Liver (tissue), 9 donors: ENCODE measurements around the gene CFDP1. TPM values are rescaled to one million over a fixed set of nuclear protein-coding genes. Genes with fewer than 3 reads are reported as not detected.

ENCODE experiments used
- DNase-seq: peaks from one replicate; pipeline ENCODE4 v3.0.0-alpha.2; 2017; ENCODE audit warnings: low spot score
- H3K27ac ChIP-seq, 2 donors: one replicate each; pipeline ENCODE4 v1.7.0; 2013; ENCODE audit warnings: inconsistent platforms in 2 of 2, low read length in 2 of 2, control low read depth in 1 of 2, low read depth in 1 of 2, mild to moderate bottlenecking in 1 of 2
- H3K27me3 ChIP-seq, 4 donors: one replicate each; pipeline versions ENCODE4 v1.6.1 to v1.7.0; 2013; ENCODE audit warnings: low read length in 3 of 4, inconsistent platforms in 1 of 4, mild to moderate bottlenecking in 1 of 4, moderate library complexity in 1 of 4; ENCODE audit not compliant: control insufficient read depth in 4 of 4, insufficient read depth in 4 of 4
- H3K36me3 ChIP-seq, 4 donors: one replicate each; pipeline versions ENCODE4 v1.6.1 to v1.7.0; 2013; ENCODE audit warnings: low read length in 3 of 4, mild to moderate bottlenecking in 3 of 4, low read depth in 1 of 4, moderate library complexity in 1 of 4; ENCODE audit not compliant: control insufficient read depth in 4 of 4, insufficient read depth in 3 of 4
- H3K4me1 ChIP-seq, 4 donors: one replicate each; pipeline versions ENCODE4 v1.6.1 to v1.7.0; 2013; ENCODE audit warnings: low read length in 3 of 4, mild to moderate bottlenecking in 3 of 4, moderate library complexity in 1 of 4; ENCODE audit not compliant: control insufficient read depth in 4 of 4, insufficient read depth in 4 of 4
- H3K4me3 ChIP-seq, 3 donors: one replicate each; pipeline versions ENCODE4 v1.6.1 to v1.7.0; 2013; ENCODE audit warnings: low read length in 3 of 3, control low read depth in 1 of 3, low read depth in 1 of 3, mild to moderate bottlenecking in 1 of 3
- H3K9ac ChIP-seq, 2 donors: one replicate each; pipeline ENCODE4 v1.7.0; 2013; ENCODE audit warnings: low read length in 2 of 2, mild to moderate bottlenecking in 2 of 2, moderate library complexity in 2 of 2, control low read depth in 1 of 2, low read depth in 1 of 2
- H3K9me3 ChIP-seq, 4 donors: one replicate each; pipeline versions ENCODE4 v1.6.1 to v1.7.0; 2013; ENCODE audit warnings: low read length in 3 of 4; ENCODE audit not compliant: control insufficient read depth in 4 of 4
- EGR1 ChIP-seq, 2 donors: IDR thresholded peaks; 2 replicates each; pipeline ENCODE4 v1.6.1; 2016 to 2018; ENCODE audit warnings: antibody characterized with exemption in 2 of 2, low read depth in 2 of 2
- FOXA1 ChIP-seq: IDR thresholded peaks from 2 replicates; pipeline ENCODE4 v1.6.1; 2016; ENCODE audit warnings: antibody characterized with exemption
- FOXA2 ChIP-seq: IDR thresholded peaks from 2 replicates; pipeline ENCODE4 v1.6.1; 2016; ENCODE audit warnings: antibody characterized with exemption
- GABPA ChIP-seq, 2 donors: IDR thresholded peaks in 1 of 2; conservative IDR thresholded peaks in 1 of 2; 2 replicates each; pipeline ENCODE4 v1.6.1; 2016; ENCODE audit warnings: antibody characterized with exemption in 2 of 2, mild to moderate bottlenecking in 1 of 2, moderate library complexity in 1 of 2
- HNF4A ChIP-seq, 2 donors: conservative IDR thresholded peaks; 2 replicates each; pipeline ENCODE4 v1.6.1; 2016; ENCODE audit warnings: antibody characterized with exemption in 2 of 2, mild to moderate bottlenecking in 2 of 2
- HNF4G ChIP-seq: IDR thresholded peaks from 2 replicates; pipeline ENCODE4 v1.6.1; 2016; ENCODE audit warnings: antibody characterized with exemption
- JUND ChIP-seq, 2 donors: IDR thresholded peaks; 2 replicates each; pipeline ENCODE4 v1.6.1; 2016; ENCODE audit warnings: antibody characterized with exemption in 2 of 2
- MAX ChIP-seq: IDR thresholded peaks from 2 replicates; pipeline ENCODE4 v1.6.1; 2016; ENCODE audit warnings: antibody characterized with exemption
- NR2F2 ChIP-seq: IDR thresholded peaks from 2 replicates; pipeline ENCODE4 v1.6.1; 2016; ENCODE audit warnings: antibody characterized with exemption
- RAD21 ChIP-seq, 2 donors: IDR thresholded peaks; 2 replicates each; pipeline ENCODE4 v1.6.1; 2016; ENCODE audit warnings: antibody characterized with exemption in 2 of 2, mild to moderate bottlenecking in 2 of 2
- RXRA ChIP-seq, 2 donors: IDR thresholded peaks; 2 replicates each; pipeline ENCODE4 v1.6.1; 2017 to 2018; ENCODE audit warnings: antibody characterized with exemption in 2 of 2, mild to moderate bottlenecking in 1 of 2
- SP1 ChIP-seq: IDR thresholded peaks from 2 replicates; pipeline ENCODE4 v1.6.1; 2018; ENCODE audit warnings: antibody characterized with exemption, mild to moderate bottlenecking
- TAF1 ChIP-seq: conservative IDR thresholded peaks from 2 replicates; pipeline ENCODE4 v1.6.1; 2016; ENCODE audit warnings: antibody characterized with exemption, mild to moderate bottlenecking
- YY1 ChIP-seq: IDR thresholded peaks from 2 replicates; pipeline ENCODE4 v1.6.1; 2016; ENCODE audit warnings: antibody characterized with exemption, mild to moderate bottlenecking
- WGBS: extraction: QIAGEN DNeasy Blood & Tissue Kit; methylation state at CpG from one replicate; pipeline ENCODE4 v1.1.7; 2013; 5-methylcytosine and 5-hydroxymethylcytosine counted together
- polyA plus RNA-seq, 2 donors: library from polyadenylated mRNA; stranded (reverse) in 1 of 2; unstranded in 1 of 2; fragments of 200-250 nt in 1 of 2; fragments of >200 nt in 1 of 2; fragmentation: Nextera tagmentation in 1 of 2; extraction: Ambion mirVana in 1 of 2; gene quantifications; one replicate each; pipeline versions ENCODE4 v1.2.1 to v1.2.3, GENCODE V29; 2013 to 2015
- total RNA-seq, 2 donors: library from RNA; depleted of rRNA; stranded (reverse); fragments of >200 nt; gene quantifications; one replicate each; pipeline ENCODE4 v1.2.3, GENCODE V29; 2014
- TF ChIP-seq, protein P1 (sequence below): IDR thresholded peaks from 2 replicates; pipeline ENCODE4 v1.6.1; 2016; ENCODE audit warnings: antibody characterized with exemption, mild to moderate bottlenecking
- TF ChIP-seq, protein P2 (sequence below): IDR thresholded peaks from 2 replicates; pipeline ENCODE4 v1.6.1; 2016; ENCODE audit warnings: antibody characterized with exemption
- TF ChIP-seq, protein P3 (sequence below): fragments of 150-350 bp; IDR thresholded peaks from 2 replicates; pipeline ENCODE4 v1.5.1; 2017; ENCODE audit warnings: improper control_type of control experiment, low read depth, low read length; ENCODE audit not compliant: missing input control
- TF ChIP-seq, protein P4 (sequence below): IDR thresholded peaks from 2 replicates; pipeline ENCODE4 v1.6.1; 2016; ENCODE audit warnings: antibody characterized with exemption
- donor health status: healthy.
- donor health status: healthy.
- donor health status: healthy.
- donor health status: healthy.
- donor health status: healthy.

CFDP1 gene
- total and polyA plus RNA-seq, 4 donors = 20.5 to 49.2 (median 33.9) TPM

- Histone ChIP-seq H3K4me3 (no peak overlapping the region), H3K27me3 (no peaks in the 10 kb centered on the region), H3K36me3 (peaks cover 0 to 6% (median 2%) of the 10 kb centered on the region in 4 donors), H3K27ac (peak overlapping the region in 1 of 2 donors; percentile 20), H3K9ac (no peak overlapping the region), H3K4me1 (peaks cover 3 to 12% (median 9%) of the 10 kb centered on the region in 4 donors), H3K9me3 (no peaks in the 10 kb centered on the region)
- DNase-seq = no peak
- 93% methylated on average over 2 of the region's 2 CpGs for WGBS
- TF ChIP-seq GABPA (IDR thresholded peaks at IDR 0.05 in 1 of 2, conservative IDR thresholded peaks at IDR 0.05 in 1 of 2) (no peak), TAF1 (no peak), HNF4A (conservative IDR thresholded peaks at IDR 0.05) (no peak), YY1 (no peak), RXRA (IDR thresholded peaks at IDR 0.05) (no peak), RAD21 (IDR thresholded peaks at IDR 0.05) (no peak), MAX (no peak), HNF4G (no peak), SP1 (no peak), EGR1 (IDR thresholded peaks at IDR 0.05; ENCODE audit: low read depth in 2 of 2) (no peak), FOXA1 (no peak), FOXA2 (no peak)
- TF ChIP-seq, protein P1, sequence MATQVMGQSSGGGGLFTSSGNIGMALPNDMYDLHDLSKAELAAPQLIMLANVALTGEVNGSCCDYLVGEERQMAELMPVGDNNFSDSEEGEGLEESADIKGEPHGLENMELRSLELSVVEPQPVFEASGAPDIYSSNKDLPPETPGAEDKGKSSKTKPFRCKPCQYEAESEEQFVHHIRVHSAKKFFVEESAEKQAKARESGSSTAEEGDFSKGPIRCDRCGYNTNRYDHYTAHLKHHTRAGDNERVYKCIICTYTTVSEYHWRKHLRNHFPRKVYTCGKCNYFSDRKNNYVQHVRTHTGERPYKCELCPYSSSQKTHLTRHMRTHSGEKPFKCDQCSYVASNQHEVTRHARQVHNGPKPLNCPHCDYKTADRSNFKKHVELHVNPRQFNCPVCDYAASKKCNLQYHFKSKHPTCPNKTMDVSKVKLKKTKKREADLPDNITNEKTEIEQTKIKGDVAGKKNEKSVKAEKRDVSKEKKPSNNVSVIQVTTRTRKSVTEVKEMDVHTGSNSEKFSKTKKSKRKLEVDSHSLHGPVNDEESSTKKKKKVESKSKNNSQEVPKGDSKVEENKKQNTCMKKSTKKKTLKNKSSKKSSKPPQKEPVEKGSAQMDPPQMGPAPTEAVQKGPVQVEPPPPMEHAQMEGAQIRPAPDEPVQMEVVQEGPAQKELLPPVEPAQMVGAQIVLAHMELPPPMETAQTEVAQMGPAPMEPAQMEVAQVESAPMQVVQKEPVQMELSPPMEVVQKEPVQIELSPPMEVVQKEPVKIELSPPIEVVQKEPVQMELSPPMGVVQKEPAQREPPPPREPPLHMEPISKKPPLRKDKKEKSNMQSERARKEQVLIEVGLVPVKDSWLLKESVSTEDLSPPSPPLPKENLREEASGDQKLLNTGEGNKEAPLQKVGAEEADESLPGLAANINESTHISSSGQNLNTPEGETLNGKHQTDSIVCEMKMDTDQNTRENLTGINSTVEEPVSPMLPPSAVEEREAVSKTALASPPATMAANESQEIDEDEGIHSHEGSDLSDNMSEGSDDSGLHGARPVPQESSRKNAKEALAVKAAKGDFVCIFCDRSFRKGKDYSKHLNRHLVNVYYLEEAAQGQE = no peak
- TF ChIP-seq, protein P2, sequence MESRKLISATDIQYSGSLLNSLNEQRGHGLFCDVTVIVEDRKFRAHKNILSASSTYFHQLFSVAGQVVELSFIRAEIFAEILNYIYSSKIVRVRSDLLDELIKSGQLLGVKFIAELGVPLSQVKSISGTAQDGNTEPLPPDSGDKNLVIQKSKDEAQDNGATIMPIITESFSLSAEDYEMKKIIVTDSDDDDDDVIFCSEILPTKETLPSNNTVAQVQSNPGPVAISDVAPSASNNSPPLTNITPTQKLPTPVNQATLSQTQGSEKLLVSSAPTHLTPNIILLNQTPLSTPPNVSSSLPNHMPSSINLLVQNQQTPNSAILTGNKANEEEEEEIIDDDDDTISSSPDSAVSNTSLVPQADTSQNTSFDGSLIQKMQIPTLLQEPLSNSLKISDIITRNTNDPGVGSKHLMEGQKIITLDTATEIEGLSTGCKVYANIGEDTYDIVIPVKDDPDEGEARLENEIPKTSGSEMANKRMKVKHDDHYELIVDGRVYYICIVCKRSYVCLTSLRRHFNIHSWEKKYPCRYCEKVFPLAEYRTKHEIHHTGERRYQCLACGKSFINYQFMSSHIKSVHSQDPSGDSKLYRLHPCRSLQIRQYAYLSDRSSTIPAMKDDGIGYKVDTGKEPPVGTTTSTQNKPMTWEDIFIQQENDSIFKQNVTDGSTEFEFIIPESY = no peak
Observed at GRCh38 chr16:75389096-75389690, 44.1 kb downstream of the CFDP1 start.

DNA sequence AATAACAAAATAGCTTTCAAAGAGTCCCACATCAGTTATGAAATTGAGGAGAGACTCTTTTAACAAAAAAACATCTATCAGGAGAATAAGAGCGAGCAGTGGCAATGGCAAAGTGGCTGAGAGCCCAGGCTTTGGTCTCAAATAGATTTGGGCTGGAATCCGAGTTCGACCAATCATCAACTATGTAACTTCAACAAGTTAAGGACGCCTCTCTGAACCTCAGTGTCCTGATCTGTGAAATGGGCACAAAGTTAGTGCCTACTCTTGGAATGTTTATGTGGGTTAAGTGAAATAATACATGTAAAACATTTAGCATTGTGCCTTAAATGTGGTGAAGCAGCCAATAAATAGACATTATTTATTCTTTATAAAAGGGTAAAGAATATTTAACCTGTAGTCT, 45.4 kb downstream of the CFDP1 start:
- Histone ChIP-seq H3K27ac (no peak overlapping the region), H3K4me3 (no peak overlapping the region), H3K36me3 (peaks cover 0 to 4% (median 2%) of the 10 kb centered on the region in 4 donors), H3K27me3 (no peaks in the 10 kb centered on the region), H3K9me3 (no peaks in the 10 kb centered on the region), H3K4me1 (peaks cover 0 to 9% (median 6%) of the 10 kb centered on the region in 4 donors), H3K9ac (no peak overlapping the region)
- WGBS = 89% methylated on average over 4 of the region's 4 CpGs
- no peak for TF ChIP-seq YY1
- TF ChIP-seq HNF4A (conservative IDR thresholded peaks at IDR 0.05) = no peak
- TF ChIP-seq, protein P1 = no peak
- TF ChIP-seq FOXA2 = no peak
- no peak for TF ChIP-seq RXRA (IDR thresholded peaks at IDR 0.05)
- no peak for TF ChIP-seq TAF1
- TF ChIP-seq, protein P3, sequence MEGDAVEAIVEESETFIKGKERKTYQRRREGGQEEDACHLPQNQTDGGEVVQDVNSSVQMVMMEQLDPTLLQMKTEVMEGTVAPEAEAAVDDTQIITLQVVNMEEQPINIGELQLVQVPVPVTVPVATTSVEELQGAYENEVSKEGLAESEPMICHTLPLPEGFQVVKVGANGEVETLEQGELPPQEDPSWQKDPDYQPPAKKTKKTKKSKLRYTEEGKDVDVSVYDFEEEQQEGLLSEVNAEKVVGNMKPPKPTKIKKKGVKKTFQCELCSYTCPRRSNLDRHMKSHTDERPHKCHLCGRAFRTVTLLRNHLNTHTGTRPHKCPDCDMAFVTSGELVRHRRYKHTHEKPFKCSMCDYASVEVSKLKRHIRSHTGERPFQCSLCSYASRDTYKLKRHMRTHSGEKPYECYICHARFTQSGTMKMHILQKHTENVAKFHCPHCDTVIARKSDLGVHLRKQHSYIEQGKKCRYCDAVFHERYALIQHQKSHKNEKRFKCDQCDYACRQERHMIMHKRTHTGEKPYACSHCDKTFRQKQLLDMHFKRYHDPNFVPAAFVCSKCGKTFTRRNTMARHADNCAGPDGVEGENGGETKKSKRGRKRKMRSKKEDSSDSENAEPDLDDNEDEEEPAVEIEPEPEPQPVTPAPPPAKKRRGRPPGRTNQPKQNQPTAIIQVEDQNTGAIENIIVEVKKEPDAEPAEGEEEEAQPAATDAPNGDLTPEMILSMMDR = no peak
- no peak for TF ChIP-seq NR2F2
- no peak for TF ChIP-seq EGR1 (IDR thresholded peaks at IDR 0.05; ENCODE audit: low read depth in 2 of 2)
- no peak for TF ChIP-seq JUND (IDR thresholded peaks at IDR 0.05)
- no peak for TF ChIP-seq SP1
- TF ChIP-seq, protein P4, sequence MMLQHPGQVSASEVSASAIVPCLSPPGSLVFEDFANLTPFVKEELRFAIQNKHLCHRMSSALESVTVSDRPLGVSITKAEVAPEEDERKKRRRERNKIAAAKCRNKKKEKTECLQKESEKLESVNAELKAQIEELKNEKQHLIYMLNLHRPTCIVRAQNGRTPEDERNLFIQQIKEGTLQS = no peak
- TF ChIP-seq FOXA1 = no peak
- DNase-seq = no peak
